GM21381 (cell line): ENCODE results near the gene AMBRA1.

Experiments
- ATAC-seq: cut with Tn5 transposase; IDR thresholded peaks from one replicate; pipeline ENCODE4 v1.9.1; 2021; ENCODE audit warnings: mild to moderate bottlenecking, moderate library complexity; ENCODE audit not compliant: unreplicated experiment

The AMBRA1 gene

GRCh38 chr11:46445192-46445919 lies 148.5 kb downstream of the AMBRA1 start:
- ATAC-seq, result no peak

- no peak for ATAC-seq
These were observed 149.5 kb downstream of the AMBRA1 start for GRCh38 chr11:46444305-46444704.

- no peak for ATAC-seq
These were observed 155.6 kb downstream of the AMBRA1 start for GRCh38 chr11:46438211-46438610.

- no peak for ATAC-seq
These were observed 156.6 kb downstream of the AMBRA1 start for GRCh38 chr11:46437122-46437689.

- no peak for ATAC-seq
These were observed 157.7 kb downstream of the AMBRA1 start for GRCh38 chr11:46436113-46436512.

GRCh38 chr11:46435679-46436078 lies 158.1 kb downstream of the AMBRA1 start:
- no peak for ATAC-seq

- no peak for ATAC-seq
These were observed 162.6 kb downstream of the AMBRA1 start for GRCh38 chr11:46431211-46431610.

GRCh38 chr11:46429717-46430116 lies 164.1 kb downstream of the AMBRA1 start:
- ATAC-seq, result no peak

- ATAC-seq, result no peak
These were observed 166.5 kb downstream of the AMBRA1 start for GRCh38 chr11:46427364-46427763.

- no peak for ATAC-seq
These were observed 167.4 kb downstream of the AMBRA1 start for GRCh38 chr11:46426233-46426991.

- no peak for ATAC-seq
These were observed 171.2 kb downstream of the AMBRA1 start for GRCh38 chr11:46422588-46422987.

GRCh38 chr11:46421257-46421880 lies 172.5 kb downstream of the AMBRA1 start:
- no peak for ATAC-seq

GRCh38 chr11:46420513-46420912 lies 173.3 kb downstream of the AMBRA1 start:
- ATAC-seq, result no peak

- no peak for ATAC-seq
These were observed 175.1 kb downstream of the AMBRA1 start for GRCh38 chr11:46418751-46419150.

- no peak for ATAC-seq
These were observed 176.1 kb downstream of the AMBRA1 start for GRCh38 chr11:46417711-46418110.

- no peak for ATAC-seq
These were observed 178.9 kb downstream of the AMBRA1 start for GRCh38 chr11:46414879-46415278.

- ATAC-seq, result no peak
These were observed 179.4 kb downstream of the AMBRA1 start for GRCh38 chr11:46414466-46414796.

- no peak for ATAC-seq
These were observed 179.9 kb downstream of the AMBRA1 start for GRCh38 chr11:46413760-46414465.

- no peak for ATAC-seq
These were observed 183.8 kb downstream of the AMBRA1 start for GRCh38 chr11:46410021-46410420.

- ATAC-seq, result no peak
These were observed 185.3 kb downstream of the AMBRA1 start for GRCh38 chr11:46408407-46408986.

- no peak for ATAC-seq
These were observed 186.2 kb downstream of the AMBRA1 start for GRCh38 chr11:46407635-46408034.
